Stomach smooth muscle (tissue), 2 donors: ENCODE measurements around the gene ACOXL.

Experiments
- H3K27ac ChIP-seq: one replicate; pipeline ENCODE4 v1.7.0; 2013; ENCODE audit warnings: mild to moderate bottlenecking, low read length, inconsistent platforms
- H3K27me3 ChIP-seq, 2 donors: one replicate each; pipeline ENCODE4 v1.7.0; 2013; ENCODE audit warnings: low read length in 2 of 2; ENCODE audit not compliant: insufficient read depth in 2 of 2, control insufficient read depth in 1 of 2
- H3K36me3 ChIP-seq, 2 donors: one replicate each; pipeline ENCODE4 v1.7.0; 2013; ENCODE audit warnings: low read length in 2 of 2; ENCODE audit not compliant: control insufficient read depth in 2 of 2, insufficient read depth in 2 of 2
- H3K4me1 ChIP-seq: one replicate; pipeline ENCODE4 v1.7.0; 2013; ENCODE audit warnings: low read length; ENCODE audit not compliant: control insufficient read depth, insufficient read depth
- H3K4me3 ChIP-seq, 2 donors: one replicate each; pipeline ENCODE4 v1.7.0; 2013; ENCODE audit warnings: low read length in 2 of 2
- H3K9ac ChIP-seq, 2 donors: one replicate each; pipeline ENCODE4 v1.7.0; 2013; ENCODE audit warnings: low read length in 2 of 2, mild to moderate bottlenecking in 1 of 2
- H3K9me3 ChIP-seq, 2 donors: one replicate each; pipeline ENCODE4 v1.7.0; 2013; ENCODE audit warnings: low read length in 2 of 2; ENCODE audit not compliant: control insufficient read depth in 2 of 2
- donor health status: healthy.
- donor health status: Pancreatic carcinoma.

ACOXL gene

DNA sequence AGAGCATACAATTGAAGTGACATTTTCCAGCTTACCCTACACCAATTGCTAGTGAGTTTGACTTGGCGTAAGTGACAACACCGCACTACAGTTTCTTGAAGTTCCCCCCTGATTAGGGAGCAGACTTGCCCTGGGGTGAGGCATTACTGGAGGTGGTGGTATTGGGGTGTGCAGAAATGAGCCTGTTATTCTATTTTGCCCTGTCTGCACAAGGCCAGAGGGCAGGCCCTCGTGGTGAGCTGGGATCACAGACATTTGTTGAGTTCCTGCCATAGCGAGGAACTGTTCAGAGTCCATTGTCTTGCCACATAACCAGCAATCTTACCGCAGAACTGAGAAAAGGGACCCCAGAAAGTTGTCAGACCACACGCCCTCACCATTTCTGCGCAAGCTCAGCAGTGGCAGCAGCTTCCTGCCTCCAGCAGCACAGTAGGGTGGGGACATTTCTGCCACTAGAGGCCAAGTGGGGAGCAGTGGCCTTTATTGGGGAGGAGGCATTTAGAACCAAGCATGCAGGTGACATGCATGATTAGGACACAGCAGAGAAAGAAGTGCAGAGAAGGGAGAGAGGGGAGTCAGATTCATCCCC, 284.8 kb downstream of the ACOXL start:
- no peak overlapping the region for H3K27ac ChIP-seq
- H3K4me1 ChIP-seq = no peaks in the 10 kb centered on the region
- H3K4me3 ChIP-seq = no peak overlapping the region
- H3K36me3 ChIP-seq = no peaks in the 10 kb centered on the region
- H3K9me3 ChIP-seq = no peaks in the 10 kb centered on the region
- no peaks in the 10 kb centered on the region for H3K27me3 ChIP-seq
- no peak overlapping the region for H3K9ac ChIP-seq

GRCh38 chr2:111017909-111018308, 285.5 kb downstream of the ACOXL start:
- H3K9me3 ChIP-seq = no peaks in the 10 kb centered on the region
- H3K36me3 ChIP-seq = no peaks in the 10 kb centered on the region
- H3K27me3 ChIP-seq = no peaks in the 10 kb centered on the region
- H3K9ac ChIP-seq = no peak overlapping the region
- no peaks in the 10 kb centered on the region for H3K4me1 ChIP-seq
- no peak overlapping the region for H3K4me3 ChIP-seq
- H3K27ac ChIP-seq = no peak overlapping the region

DNA sequence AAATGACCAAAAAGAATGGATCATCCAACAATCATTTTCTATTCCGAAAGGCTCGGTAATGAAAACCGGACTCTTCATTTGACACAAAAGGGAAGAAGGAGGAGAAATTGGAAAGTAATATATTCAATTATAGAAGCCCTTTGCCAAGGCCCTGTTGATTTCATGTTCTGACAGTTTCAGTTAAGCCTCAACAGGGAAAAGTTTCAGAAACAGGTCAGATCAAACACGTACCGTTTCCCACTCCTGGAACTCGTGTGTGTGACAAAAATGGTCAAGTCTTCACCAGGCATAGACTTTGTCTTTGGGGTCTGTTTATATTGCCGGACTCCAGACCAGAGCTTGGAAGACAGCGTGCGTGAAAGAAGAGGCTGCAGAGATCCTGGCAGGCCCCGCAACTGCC, 287.0 kb downstream of the ACOXL start:
- Histone ChIP-seq H3K4me3 (no peak overlapping the region), H3K36me3 (no peaks in the 10 kb centered on the region), H3K27me3 (no peaks in the 10 kb centered on the region), H3K4me1 (no peaks in the 10 kb centered on the region), H3K27ac (no peak overlapping the region), H3K9me3 (no peaks in the 10 kb centered on the region), H3K9ac (no peak overlapping the region)

DNA sequence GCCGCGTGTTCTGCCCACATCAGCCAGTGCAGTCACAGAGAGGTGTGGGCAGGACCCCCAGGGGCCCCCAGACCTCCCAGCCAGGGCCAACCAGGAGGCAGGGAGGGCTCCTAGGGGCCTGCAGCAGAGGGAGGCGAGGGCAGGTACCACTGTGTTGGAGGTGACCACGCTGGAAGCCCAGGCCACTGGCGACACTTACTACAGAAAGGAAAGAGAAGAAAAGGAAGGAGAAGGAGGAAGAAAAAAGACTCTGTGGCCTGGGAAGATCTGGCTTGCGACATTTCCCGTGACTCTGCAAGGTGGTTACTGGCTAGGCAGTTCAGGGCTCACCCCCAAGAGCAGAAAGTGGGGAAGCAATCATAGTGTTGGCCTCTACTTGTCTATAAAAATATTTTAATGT, 290.3 kb downstream of the ACOXL start:
- Histone ChIP-seq H3K36me3 (no peaks in the 10 kb centered on the region), H3K27me3 (no peaks in the 10 kb centered on the region), H3K9ac (no peak overlapping the region), H3K4me1 (no peaks in the 10 kb centered on the region), H3K4me3 (no peak overlapping the region), H3K27ac (no peak overlapping the region), H3K9me3 (no peaks in the 10 kb centered on the region)

DNA sequence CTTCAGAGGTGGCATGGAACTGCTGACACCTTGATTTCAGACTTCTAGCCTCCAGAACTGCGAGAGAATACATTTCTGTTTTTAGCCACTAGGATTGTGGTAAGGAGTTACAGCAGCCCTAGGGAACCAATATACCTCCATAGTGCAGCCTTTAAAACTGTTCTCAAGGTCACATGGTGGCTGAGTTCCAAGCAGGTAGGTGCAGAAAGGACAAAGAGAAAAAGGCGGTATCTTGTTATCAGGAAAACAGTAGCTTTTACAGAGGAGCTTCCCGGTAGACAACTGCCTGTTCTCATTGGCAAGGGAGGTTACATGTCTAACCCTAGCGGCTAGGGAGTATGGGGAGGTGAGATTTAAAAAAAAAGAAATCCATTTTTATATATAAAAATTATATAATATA, 292.1 kb downstream of the ACOXL start:
- Histone ChIP-seq H3K9ac (no peak overlapping the region), H3K27ac (no peak overlapping the region)

DNA sequence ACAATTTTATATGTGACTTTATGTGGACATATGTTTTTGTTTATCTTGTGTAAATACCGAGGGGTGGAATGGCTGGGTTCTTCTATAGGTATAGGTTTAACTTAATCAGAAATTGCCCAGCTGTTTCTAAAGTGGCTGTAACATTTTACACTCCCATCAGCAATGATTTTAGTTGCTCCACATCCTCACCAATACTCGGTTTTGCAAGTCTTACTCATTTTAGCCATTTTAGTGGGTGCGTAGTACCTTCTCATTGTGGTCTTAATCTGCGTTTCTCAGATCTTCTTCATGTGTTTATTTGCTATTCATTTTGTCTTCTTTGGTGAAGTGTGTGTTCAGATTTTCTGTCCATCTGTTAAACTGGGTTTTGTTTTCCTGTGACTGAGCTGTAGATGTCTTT, 292.9 kb downstream of the ACOXL start:
- no peaks in the 10 kb centered on the region for H3K9me3 ChIP-seq
- no peak overlapping the region for H3K27ac ChIP-seq
- no peak overlapping the region for H3K9ac ChIP-seq
- H3K4me3 ChIP-seq = no peak overlapping the region
- H3K36me3 ChIP-seq = no peaks in the 10 kb centered on the region
- no peaks in the 10 kb centered on the region for H3K27me3 ChIP-seq
- H3K4me1 ChIP-seq = no peaks in the 10 kb centered on the region

More for the DNA sequence above, 292.1 kb downstream of the ACOXL start:
- Histone ChIP-seq H3K4me3 (no peak overlapping the region), H3K27me3 (no peaks in the 10 kb centered on the region), H3K9me3 (no peaks in the 10 kb centered on the region), H3K36me3 (no peaks in the 10 kb centered on the region), H3K4me1 (no peaks in the 10 kb centered on the region)

DNA sequence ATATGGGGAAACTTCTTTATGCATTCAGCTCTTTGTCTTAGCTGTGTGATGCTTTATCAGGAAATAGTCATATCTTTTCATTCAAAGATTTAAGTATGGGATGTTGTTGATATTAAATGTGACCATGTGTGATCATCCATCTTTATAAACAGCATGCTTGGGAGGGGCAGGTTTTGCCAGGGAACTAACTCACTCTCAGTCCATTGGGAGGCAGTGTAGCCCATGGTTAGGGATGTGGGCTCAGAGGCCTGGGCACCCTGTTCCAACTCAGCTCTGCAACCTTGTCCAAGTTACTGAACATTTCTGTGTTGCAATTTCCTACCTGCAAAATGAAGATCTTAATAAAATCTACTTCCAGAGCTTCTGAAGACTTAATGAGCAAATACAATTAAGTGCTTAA, 296.3 kb downstream of the ACOXL start:
- H3K27ac ChIP-seq = no peak overlapping the region

GRCh38 chr2:111029181-111029927, 297.0 kb downstream of the ACOXL start:
- H3K36me3 ChIP-seq = no peaks in the 10 kb centered on the region
- no peak overlapping the region for H3K27ac ChIP-seq
- no peaks in the 10 kb centered on the region for H3K4me1 ChIP-seq

More for the DNA sequence above, 296.3 kb downstream of the ACOXL start:
- H3K9ac ChIP-seq = no peak overlapping the region
- H3K27me3 ChIP-seq = peaks cover 0 to 2% of the 10 kb centered on the region in 2 donors
- no peak overlapping the region for H3K4me3 ChIP-seq
- H3K9me3 ChIP-seq = no peaks in the 10 kb centered on the region
- H3K36me3 ChIP-seq = no peaks in the 10 kb centered on the region
- H3K4me1 ChIP-seq = no peaks in the 10 kb centered on the region

GRCh38 chr2:111030260-111030891, 298.0 kb downstream of the ACOXL start:
- H3K9me3 ChIP-seq = no peaks in the 10 kb centered on the region
- H3K4me1 ChIP-seq = no peaks in the 10 kb centered on the region
- no peaks in the 10 kb centered on the region for H3K36me3 ChIP-seq
- H3K27me3 ChIP-seq = peaks cover 0 to 4% of the 10 kb centered on the region in 2 donors
- no peak overlapping the region for H3K27ac ChIP-seq
- no peak overlapping the region for H3K9ac ChIP-seq
- no peak overlapping the region for H3K4me3 ChIP-seq

More at GRCh38 chr2:111029181-111029927, 297.0 kb downstream of the ACOXL start:
- Histone ChIP-seq H3K27me3 (peaks cover 0 to 4% of the 10 kb centered on the region in 2 donors), H3K4me3 (no peak overlapping the region), H3K9me3 (no peaks in the 10 kb centered on the region), H3K9ac (no peak overlapping the region)

GRCh38 chr2:111030945-111031344, 298.6 kb downstream of the ACOXL start:
- Histone ChIP-seq H3K9me3 (no peaks in the 10 kb centered on the region), H3K36me3 (no peaks in the 10 kb centered on the region), H3K27me3 (peaks cover 0 to 4% of the 10 kb centered on the region in 2 donors), H3K4me1 (no peaks in the 10 kb centered on the region), H3K9ac (no peak overlapping the region), H3K27ac (no peak overlapping the region), H3K4me3 (no peak overlapping the region)
